T-helper 22 cell (primary cell): Measurements from ENCODE around the gene ZFYVE19.
"Not testable (repeated sequence)": the region's sequence is repeated elsewhere in the genome, so short reads cannot be mapped to it uniquely, and the experiment has no call there.

Experiments
- DNase-seq: peaks from one replicate; pipeline ENCODE4 v3.0.0-alpha.2; 2020; ENCODE audit warnings: low read depth

The ZFYVE19 gene

DNA sequence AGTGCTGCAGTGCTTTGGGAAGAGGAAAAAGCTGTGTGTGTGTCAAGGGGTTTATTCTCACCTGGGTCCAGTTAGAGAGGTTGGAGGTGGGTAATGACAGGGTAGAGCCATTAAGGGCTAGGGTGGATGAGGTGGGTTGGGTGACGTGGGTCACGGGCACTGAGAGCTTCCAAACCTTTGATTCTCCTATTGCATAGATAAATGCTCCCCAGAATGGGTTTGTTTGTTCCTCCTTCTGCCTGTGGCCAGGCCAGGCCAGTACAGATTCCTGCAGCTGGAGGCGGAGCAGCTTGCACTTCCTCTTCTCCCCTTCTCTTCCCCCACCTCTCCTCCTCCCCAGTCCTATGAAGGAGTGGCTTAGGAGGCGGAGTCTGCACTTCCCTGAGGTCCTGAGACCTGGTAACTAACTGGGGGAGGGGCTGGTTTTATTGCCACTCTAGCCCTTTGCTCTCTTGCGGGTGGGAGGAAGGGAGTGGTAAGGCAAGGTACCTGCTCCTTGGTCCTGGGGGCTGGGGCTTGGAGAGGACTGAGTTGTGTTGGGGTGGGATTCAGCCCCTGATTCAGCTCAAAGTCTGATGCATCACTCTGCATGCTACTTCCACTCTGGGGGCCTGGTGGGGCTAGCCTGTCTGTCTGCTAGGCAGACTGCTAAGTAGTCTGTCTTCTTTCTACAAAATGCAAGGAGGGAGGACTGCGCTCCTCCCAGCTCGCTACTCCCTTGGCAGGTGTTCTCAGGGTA, 40.5 kb downstream of the ZFYVE19 start:
- DNase-seq, result no peak

GRCh38 chr15:40850576-40851112, 43.8 kb downstream of the ZFYVE19 start:
- DNase-seq, result no peak

DNA sequence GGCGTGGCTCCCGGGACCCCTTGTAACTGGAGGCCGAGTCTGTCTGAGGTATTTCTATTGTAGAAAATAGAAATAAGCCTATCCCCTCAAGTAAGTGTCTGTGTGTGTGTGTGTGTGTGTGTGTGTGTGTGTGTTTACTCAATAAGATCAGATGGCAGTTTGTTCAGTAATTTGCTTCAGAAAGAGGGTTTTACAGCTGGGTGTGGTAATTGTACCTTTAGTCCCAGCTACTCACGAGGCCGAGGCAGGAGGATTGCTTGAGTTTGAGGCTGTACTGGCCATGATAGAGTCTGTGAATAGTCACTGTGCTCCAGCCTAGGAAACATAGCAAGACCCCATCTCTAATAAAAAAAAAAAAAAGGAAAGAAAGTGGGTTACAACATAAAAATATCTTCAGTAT, 45.6 kb downstream of the ZFYVE19 start:
- DNase-seq, result no peak

- DNase-seq, result no peak
Measured at GRCh38 chr15:40853241-40853890, 46.5 kb downstream of the ZFYVE19 start.

DNA sequence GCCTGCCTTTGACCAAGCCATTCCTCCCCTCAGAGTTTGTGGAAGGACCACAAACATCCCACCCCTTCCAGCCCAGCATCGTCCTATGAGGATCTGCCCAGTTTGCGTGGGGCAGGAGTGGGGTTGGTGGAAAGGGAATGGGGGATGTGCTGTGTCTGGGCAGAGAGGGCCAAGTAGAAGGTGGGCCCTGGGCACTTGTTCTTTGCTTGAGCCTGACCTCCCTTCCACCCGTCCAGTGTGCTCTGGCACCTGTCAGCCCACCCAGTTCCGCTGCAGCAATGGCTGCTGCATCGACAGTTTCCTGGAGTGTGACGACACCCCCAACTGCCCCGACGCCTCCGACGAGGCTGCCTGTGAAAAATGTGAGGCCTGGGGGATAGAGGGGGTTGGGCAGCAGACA, 47.3 kb downstream of the ZFYVE19 start:
- no peak for DNase-seq

DNA sequence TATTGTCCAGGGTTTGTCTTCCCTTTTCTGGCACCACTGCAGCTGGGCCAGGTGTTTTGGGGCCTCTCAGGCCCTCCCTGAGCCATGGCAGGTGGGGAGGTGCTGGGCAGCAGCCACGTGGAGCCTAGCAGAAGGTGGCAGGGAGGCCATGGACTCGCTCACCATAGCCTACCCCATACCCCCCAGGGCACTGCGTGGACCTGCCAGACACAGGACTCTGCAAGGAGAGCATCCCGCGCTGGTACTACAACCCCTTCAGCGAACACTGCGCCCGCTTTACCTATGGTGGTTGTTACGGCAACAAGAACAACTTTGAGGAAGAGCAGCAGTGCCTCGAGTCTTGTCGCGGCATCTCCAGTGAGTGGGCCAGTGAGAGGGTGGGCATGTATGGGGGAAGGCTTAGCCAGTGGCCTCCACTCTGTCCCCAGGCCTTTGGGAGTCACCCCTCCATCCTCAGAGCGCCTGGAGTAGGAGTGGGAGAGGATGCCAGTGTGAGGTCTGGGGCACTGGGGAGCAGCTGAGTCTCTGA, 48.9 kb downstream of the ZFYVE19 start:
- no peak for DNase-seq

DNA sequence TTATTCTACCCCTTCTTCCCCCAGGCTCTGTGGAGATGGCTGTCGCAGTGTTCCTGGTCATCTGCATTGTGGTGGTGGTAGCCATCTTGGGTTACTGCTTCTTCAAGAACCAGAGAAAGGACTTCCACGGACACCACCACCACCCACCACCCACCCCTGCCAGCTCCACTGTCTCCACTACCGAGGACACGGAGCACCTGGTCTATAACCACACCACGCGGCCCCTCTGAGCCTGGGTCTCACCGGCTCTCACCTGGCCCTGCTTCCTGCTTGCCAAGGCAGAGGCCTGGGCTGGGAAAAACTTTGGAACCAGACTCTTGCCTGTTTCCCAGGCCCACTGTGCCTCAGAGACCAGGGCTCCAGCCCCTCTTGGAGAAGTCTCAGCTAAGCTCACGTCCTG, 49.9 kb downstream of the ZFYVE19 start:
- DNase-seq, result no peak

DNA sequence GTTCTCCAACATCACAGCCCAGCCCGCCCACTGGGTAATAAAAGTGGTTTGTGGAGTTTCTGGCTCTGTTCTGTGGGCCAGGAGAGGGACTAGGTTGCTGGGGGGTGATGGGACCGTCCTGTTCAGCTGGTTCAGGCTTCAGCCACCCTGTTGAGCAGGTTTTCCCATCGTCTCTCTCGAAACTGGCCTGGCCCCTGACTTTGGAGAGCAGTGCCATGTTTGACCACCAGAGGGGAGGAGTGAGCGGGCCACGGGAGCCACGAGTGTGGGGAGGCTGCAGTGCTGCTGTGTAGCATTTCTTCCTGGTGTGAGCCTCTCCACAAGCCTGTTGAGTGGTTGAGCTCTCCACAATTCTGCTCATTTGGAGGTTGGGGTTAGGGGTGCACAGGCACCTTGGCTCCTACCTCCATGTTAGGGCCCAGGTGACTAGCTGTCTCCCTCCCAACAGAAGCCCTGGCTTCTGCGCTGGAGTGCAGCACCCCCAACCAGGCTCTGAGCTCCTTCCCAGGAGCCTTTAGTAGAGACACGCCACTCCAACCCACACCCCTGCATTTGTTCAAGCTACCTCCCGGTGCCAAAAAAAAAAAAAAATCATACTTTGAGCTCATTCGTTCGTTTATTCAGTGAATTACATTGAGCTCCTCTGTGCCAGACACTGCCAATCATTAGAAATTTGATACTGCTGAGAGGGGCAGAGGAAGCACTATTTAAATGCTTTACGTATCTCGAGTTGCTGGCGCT, 50.9 kb downstream of the ZFYVE19 start:
- DNase-seq, result peak; percentile 46

DNA sequence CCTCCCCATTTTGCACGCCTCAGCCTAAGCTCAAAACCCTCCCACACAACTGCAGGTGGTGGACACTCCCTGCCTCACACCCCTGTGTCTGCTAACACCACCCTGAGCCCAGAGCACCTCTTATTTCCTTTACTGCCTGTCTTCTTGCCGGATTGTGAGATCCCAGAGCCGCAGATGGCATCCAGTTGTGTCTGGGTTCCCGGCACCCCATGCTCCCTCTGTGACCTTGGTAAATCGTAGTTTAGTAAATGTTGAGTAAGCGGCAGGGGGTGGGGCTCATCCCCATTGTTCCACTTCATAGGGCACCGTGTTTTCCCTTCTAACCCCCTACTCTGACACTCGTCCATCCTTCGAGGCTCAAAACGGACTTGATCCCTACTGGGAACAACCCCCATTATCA, 51.8 kb downstream of the ZFYVE19 start:
- DNase-seq, result no peak

DNA sequence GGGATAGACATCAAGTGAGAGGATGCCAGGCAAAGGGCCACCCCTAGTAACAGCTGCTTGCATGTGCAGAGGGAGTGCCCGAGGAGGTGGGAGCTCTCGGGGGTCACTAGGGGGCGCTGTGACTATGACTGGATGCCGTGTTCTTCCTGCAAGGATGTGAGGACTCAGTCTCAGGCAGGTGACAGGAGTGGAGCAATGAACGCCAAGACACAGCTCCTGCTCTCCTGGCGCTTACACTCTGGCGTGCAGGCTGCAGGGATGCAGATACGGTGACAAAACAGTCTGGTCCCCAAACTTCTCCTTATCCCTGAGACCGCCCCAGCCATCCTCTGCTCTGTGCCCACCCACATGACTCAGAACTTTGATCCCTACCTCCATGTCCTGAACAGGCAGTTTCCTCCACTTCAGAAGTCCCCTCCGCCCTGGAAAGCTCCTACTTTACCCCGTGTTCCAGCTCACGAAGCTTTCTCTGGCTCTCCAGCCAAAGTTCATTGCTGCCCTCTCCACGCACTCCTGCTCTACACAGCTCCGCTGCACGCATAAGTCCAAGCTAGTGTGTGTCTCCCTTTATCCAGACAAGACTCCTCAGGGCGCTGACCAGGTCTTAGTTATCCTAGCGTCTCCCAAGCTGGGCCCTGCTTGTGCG, 52.4 kb downstream of the ZFYVE19 start:
- peak; percentile 52 for DNase-seq

- DNase-seq, result not testable (repeated sequence)
Measured at GRCh38 chr15:40861147-40861546, 54.3 kb downstream of the ZFYVE19 start.

DNA sequence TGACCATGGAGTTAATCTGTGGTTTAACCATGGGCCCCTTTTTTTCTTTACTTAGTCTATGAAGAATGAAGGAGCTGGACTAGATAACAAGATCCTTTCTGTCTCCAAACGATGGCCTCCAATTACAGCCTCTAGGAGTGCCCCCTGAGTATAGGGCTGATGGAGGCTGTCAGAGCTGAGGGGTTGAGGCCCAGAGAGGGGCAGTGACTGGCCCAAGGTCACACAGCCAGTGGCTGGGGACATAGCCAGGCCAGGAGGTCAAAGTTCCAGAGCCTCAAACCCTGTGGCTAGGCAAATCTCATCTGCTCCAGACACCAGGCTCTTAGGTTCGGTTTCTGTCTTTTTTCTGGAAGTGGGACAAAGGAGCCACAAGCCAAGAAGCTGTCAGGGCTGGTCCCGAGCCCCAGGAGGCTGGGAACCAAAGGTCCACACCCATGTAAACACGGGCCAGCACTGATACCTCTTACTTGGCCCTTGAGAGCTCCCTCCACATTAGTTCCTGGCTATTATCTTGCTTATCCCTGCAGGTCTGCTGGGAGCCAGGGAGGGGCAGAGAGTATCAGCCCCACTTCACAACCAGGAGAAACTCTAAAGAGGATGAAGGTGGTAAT, 56.9 kb downstream of the ZFYVE19 start:
- DNase-seq, result no peak
